CD4-positive, alpha-beta T cell treated with Interleukin-4 for 1 hour (primary cell): Measurements from ENCODE around the gene GDPD5.
A peak's percentile ranks its signal among the peaks of the same experiment; 100 is the strongest.

Experiments
- DNase-seq, 2 donors: peaks; one replicate each; pipeline ENCODE4 v3.0.0-alpha.2; 2020 to 2022

The GDPD5 gene

GRCh38 chr11:75388386-75389275 is 137.1 kb downstream of the GDPD5 start:
- DNase-seq, result peak; percentile 81 to 85

GRCh38 chr11:75387736-75388294 is 137.9 kb downstream of the GDPD5 start:
- no peak for DNase-seq

GRCh38 chr11:75386942-75387630 is 138.7 kb downstream of the GDPD5 start:
- no peak for DNase-seq
